Esophagus muscularis mucosa (tissue), 4 donors: ENCODE data around the gene CYP4A22. TPM values are rescaled to one million over a fixed set of nuclear protein-coding genes. Genes with fewer than 3 reads are reported as not detected.

Experiments
- DNase-seq: peaks from one replicate; pipeline ENCODE4 v3.0.0-alpha.2; 2017; ENCODE audit errors: extremely low spot score
- H3K27ac ChIP-seq, 4 donors: fragments of 200-600 bp; sonication (generic); replicated peaks in 1 of 4; 1 replicate in 3 of 4; 2 replicates in 1 of 4; pipeline ENCODE4 v1.5.1; 2016 to 2019; ENCODE audit warnings: mild to moderate bottlenecking in 1 of 4
- H3K27me3 ChIP-seq, 4 donors: fragments of 200-600 bp; sonication (generic); one replicate each; pipeline versions ENCODE4 v1.5.1 to v1.6.0; 2016 to 2019
- H3K36me3 ChIP-seq, 4 donors: fragments of 200-600 bp; sonication (generic); one replicate each; pipeline ENCODE4 v1.5.1; 2016 to 2019
- H3K4me1 ChIP-seq, 4 donors: fragments of 200-600 bp; sonication (generic); one replicate each; pipeline ENCODE4 v1.5.1; 2016 to 2019
- H3K4me3 ChIP-seq, 4 donors: fragments of 200-600 bp; sonication (generic); 1 replicate in 2 of 4; 2 replicates in 2 of 4; pipeline ENCODE4 v1.5.1; 2016 to 2019; ENCODE audit warnings: mild to moderate bottlenecking in 4 of 4, moderate library complexity in 1 of 4
- H3K9me3 ChIP-seq, 4 donors: fragments of 200-600 bp; sonication (generic); 1 replicate in 3 of 4; 2 replicates in 1 of 4; pipeline ENCODE4 v1.5.1; 2016 to 2019
- EP300 ChIP-seq: sonication (generic); formaldehyde crosslinking; IDR thresholded peaks from one replicate; pipeline ENCODE4 v1.6.1; 2017; ENCODE audit warnings: antibody characterized with exemption
- POLR2A ChIP-seq: fragments of 450-650 bp; IDR thresholded peaks from one replicate; pipeline ENCODE4 v1.6.1; 2017; ENCODE audit warnings: antibody characterized with exemption, moderate library complexity, mild to moderate bottlenecking, low read depth
- POLR2AphosphoS5 ChIP-seq, 2 donors: sonication (generic); formaldehyde crosslinking; IDR thresholded peaks; one replicate each; pipeline ENCODE4 v1.6.1; 2017; ENCODE audit warnings: antibody characterized with exemption in 2 of 2
- WGBS: methylation state at CpG from one replicate; pipeline ENCODE4 v1.1.5; 2018; 5-methylcytosine and 5-hydroxymethylcytosine counted together
- intact Hi-C: fragments of 100-400 bp; cut with DNase I; formaldehyde crosslinking; loops from one replicate; pipeline ENCODE4 v1.15.1; 2023
- total RNA-seq, 4 donors: library from RNA; depleted of rRNA; stranded (reverse); fragments of >200 nt; gene quantifications; one replicate each; pipeline versions ENCODE4 v1.1.0 to v1.2.1, GENCODE V29; 2016
- TF ChIP-seq, protein P1 (sequence below), 3 experiments: fragments of 200-600 bp in 2 of 3; fragments of 450-650 bp in 1 of 3; sonication (generic) in 2 of 3; IDR thresholded peaks; one replicate each; pipeline ENCODE4 v1.5.1; 2017 to 2019; ENCODE audit warnings: antibody characterized with exemption in 3 of 3, mild to moderate bottlenecking in 2 of 3, moderate library complexity in 1 of 3

The CYP4A22 gene
- total RNA-seq, 4 donors from 2014 or later: 0.19 to 0.46 TPM; not detected in 2

GRCh38 chr1:47182676-47183235 lies 45.5 kb downstream of the CYP4A22 start:
- no peak overlapping the region for H3K27ac ChIP-seq
- 66% methylated on average over 7 of the region's 7 CpGs for WGBS
- no peak overlapping the region for H3K4me3 ChIP-seq
- peak; percentile 78 for DNase-seq
- H3K27me3 ChIP-seq: peaks cover 0 to 39% (median 0%) of the 10 kb centered on the region in 4 donors
- peaks cover 15 to 19% (median 17%) of the 10 kb centered on the region in 4 donors for H3K4me1 ChIP-seq
- H3K9me3 ChIP-seq: no peaks in the 10 kb centered on the region
- intact Hi-C loops: no loop called here
- no peaks in the 10 kb centered on the region for H3K36me3 ChIP-seq
- TF ChIP-seq POLR2AphosphoS5 (IDR thresholded peaks at IDR 0.05): no peak
- no peak for TF ChIP-seq EP300
- TF ChIP-seq POLR2A: no peak
- TF ChIP-seq, protein P1, sequence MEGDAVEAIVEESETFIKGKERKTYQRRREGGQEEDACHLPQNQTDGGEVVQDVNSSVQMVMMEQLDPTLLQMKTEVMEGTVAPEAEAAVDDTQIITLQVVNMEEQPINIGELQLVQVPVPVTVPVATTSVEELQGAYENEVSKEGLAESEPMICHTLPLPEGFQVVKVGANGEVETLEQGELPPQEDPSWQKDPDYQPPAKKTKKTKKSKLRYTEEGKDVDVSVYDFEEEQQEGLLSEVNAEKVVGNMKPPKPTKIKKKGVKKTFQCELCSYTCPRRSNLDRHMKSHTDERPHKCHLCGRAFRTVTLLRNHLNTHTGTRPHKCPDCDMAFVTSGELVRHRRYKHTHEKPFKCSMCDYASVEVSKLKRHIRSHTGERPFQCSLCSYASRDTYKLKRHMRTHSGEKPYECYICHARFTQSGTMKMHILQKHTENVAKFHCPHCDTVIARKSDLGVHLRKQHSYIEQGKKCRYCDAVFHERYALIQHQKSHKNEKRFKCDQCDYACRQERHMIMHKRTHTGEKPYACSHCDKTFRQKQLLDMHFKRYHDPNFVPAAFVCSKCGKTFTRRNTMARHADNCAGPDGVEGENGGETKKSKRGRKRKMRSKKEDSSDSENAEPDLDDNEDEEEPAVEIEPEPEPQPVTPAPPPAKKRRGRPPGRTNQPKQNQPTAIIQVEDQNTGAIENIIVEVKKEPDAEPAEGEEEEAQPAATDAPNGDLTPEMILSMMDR (IDR thresholded peaks at IDR 0.05): no peak

GRCh38 chr1:47183308-47184089 lies 46.3 kb downstream of the CYP4A22 start:
- intact Hi-C loops: no loop called here
- Histone ChIP-seq H3K27me3 (peaks cover 0 to 39% (median 0%) of the 10 kb centered on the region in 4 donors), H3K36me3 (no peaks in the 10 kb centered on the region), H3K9me3 (no peaks in the 10 kb centered on the region), H3K4me1 (peaks cover 15 to 19% (median 17%) of the 10 kb centered on the region in 4 donors), H3K4me3 (no peak overlapping the region), H3K27ac (no peak overlapping the region)
- 85% methylated on average over 9 of the region's 11 CpGs for WGBS
- peak; percentile 82 for DNase-seq
- TF ChIP-seq POLR2A: no peak
- TF ChIP-seq, protein P1 (IDR thresholded peaks at IDR 0.05): no peak
- TF ChIP-seq EP300: no peak
- TF ChIP-seq POLR2AphosphoS5 (IDR thresholded peaks at IDR 0.05): no peak

DNA sequence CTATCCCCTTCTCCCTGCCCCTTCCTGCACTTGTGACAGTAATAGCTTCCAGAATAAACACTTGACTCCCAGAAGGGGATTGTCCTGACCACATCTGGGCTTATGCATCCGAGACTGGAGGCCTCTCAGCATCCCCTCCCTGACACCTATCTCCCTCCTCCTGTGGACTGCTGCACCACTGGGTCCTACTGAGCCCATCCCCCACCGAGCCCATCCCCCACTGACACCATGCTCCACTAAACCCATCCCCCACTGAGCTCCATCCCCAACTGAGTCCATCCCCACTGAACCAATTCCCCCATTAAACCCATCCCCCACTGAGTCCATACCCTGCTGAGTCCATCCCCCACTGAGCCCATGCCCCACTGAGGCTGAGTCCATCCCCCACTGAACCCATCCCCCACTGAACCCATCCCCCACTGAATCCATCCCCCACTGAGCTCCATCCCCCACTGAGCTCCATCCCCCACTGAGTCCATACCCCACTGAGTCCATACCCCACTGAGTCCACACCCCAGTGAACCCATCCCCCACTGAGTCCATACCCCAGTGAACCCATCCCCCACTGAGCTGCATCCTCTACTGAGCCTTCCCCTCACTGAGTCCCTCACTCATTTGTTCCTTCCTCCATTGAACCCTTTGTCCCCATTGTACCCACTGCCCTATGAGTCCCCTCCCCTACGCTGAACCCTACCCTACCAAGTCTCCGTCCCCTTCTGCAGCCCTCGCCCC lies 47.0 kb downstream of the CYP4A22 start:
- Histone ChIP-seq H3K27me3 (peaks cover 0 to 39% (median 0%) of the 10 kb centered on the region in 4 donors), H3K4me3 (no peak overlapping the region), H3K36me3 (no peaks in the 10 kb centered on the region), H3K27ac (no peak overlapping the region), H3K9me3 (no peaks in the 10 kb centered on the region), H3K4me1 (peaks cover 10 to 15% (median 14%) of the 10 kb centered on the region in 4 donors)
- TF ChIP-seq POLR2AphosphoS5 (IDR thresholded peaks at IDR 0.05) (no peak), POLR2A (no peak), EP300 (no peak)
- TF ChIP-seq, protein P1 (IDR thresholded peaks at IDR 0.05): no peak
- DNase-seq: peak; percentile 53
- intact Hi-C loops: no loop called here
- WGBS: 77% methylated on average over 5 of the region's 5 CpGs

GRCh38 chr1:47184822-47185677 lies 47.8 kb downstream of the CYP4A22 start:
- Histone ChIP-seq H3K27ac (no peak overlapping the region), H3K27me3 (peaks cover 0 to 39% (median 0%) of the 10 kb centered on the region in 4 donors), H3K4me1 (peaks cover 7 to 15% (median 10%) of the 10 kb centered on the region in 4 donors), H3K4me3 (no peak overlapping the region), H3K36me3 (no peaks in the 10 kb centered on the region), H3K9me3 (no peaks in the 10 kb centered on the region)
- peak; percentile 87 for DNase-seq
- intact Hi-C loops: no loop called here
- TF ChIP-seq, protein P1 (IDR thresholded peaks at IDR 0.05): no peak
- no peak for TF ChIP-seq POLR2A
- 80% methylated on average over 13 of the region's 14 CpGs for WGBS
